Measurements from ENCODE around the gene PTCSC3. TPM values are rescaled to one million over a fixed set of nuclear protein-coding genes. Genes with fewer than 3 reads are reported as not detected.
"Not testable (repeated sequence)": the region's sequence is repeated elsewhere in the genome, so short reads cannot be mapped to it uniquely, and the experiment has no call there.

Gene PTCSC3
- total RNA-seq, 1 donor: not detected

DNA sequence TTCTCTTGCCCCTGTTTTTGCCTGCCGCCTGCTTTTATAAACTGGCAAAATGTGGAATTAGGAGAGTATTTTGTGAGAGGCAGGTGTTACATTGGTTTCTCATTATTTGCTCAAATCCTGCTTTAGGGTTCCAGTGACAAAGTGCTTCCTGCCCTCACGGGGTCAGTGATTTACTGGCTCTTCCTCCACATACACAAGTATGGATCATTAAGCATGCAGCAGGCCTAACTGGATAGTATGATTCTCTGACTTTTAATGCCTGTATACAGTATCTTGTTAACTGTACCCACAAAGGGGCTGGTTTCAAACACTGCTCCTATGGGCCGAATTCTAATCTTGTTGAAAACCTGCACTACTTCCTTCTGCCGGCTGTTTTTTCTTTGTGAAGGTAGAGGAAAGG, 63.2 kb downstream of the PTCSC3 start:
- no peak for DNase-seq (ENCODE audit: low read depth)
- TF ChIP-seq, protein P1, sequence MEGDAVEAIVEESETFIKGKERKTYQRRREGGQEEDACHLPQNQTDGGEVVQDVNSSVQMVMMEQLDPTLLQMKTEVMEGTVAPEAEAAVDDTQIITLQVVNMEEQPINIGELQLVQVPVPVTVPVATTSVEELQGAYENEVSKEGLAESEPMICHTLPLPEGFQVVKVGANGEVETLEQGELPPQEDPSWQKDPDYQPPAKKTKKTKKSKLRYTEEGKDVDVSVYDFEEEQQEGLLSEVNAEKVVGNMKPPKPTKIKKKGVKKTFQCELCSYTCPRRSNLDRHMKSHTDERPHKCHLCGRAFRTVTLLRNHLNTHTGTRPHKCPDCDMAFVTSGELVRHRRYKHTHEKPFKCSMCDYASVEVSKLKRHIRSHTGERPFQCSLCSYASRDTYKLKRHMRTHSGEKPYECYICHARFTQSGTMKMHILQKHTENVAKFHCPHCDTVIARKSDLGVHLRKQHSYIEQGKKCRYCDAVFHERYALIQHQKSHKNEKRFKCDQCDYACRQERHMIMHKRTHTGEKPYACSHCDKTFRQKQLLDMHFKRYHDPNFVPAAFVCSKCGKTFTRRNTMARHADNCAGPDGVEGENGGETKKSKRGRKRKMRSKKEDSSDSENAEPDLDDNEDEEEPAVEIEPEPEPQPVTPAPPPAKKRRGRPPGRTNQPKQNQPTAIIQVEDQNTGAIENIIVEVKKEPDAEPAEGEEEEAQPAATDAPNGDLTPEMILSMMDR (IDR thresholded peaks at IDR 0.05; ENCODE audit: insufficient read depth, low read depth, low read length): no peak
- H3K4me3 ChIP-seq (ENCODE audit: low read depth, low read length): no peak overlapping the region

DNA sequence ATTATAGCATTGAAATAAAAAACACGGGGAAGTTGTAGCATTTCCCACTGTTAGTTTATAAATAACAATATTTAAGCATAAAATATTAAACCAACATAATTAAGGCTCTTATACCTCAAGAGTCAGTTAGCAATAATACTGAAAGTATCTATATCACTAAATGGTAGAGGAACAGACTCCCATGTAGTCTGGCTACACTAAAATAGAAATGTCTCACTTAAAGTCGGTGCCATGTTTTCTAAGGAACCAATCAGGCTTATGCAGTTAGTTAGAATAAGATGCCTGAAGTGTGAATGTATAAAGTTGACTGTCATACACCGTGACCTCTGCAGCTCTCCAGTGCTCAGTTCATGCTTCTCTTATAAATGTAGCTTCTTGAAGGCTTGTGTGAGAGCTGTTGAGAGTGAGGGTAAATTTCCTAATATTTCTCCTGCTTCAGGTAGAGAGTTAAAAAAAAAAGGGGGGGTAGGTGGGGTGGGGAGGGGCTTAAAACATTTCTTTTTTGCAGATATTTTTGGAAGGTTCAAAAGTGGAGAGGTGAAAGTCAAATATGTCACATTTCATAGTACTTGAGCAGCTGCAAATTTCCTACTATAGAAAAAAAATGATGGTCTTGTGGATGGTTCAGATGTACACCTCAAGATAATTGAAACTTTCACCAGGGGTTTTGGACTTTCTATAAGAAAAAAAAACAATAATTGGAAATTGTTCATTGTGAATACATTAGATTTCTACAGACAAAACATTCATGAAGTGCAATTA, 64.5 kb downstream of the PTCSC3 start:
- no peak for DNase-seq (ENCODE audit: low read depth)
- no peak overlapping the region for H3K4me3 ChIP-seq (ENCODE audit: low read depth, low read length)
- TF ChIP-seq, protein P1 (IDR thresholded peaks at IDR 0.05; ENCODE audit: insufficient read depth, low read depth, low read length): no peak

DNA sequence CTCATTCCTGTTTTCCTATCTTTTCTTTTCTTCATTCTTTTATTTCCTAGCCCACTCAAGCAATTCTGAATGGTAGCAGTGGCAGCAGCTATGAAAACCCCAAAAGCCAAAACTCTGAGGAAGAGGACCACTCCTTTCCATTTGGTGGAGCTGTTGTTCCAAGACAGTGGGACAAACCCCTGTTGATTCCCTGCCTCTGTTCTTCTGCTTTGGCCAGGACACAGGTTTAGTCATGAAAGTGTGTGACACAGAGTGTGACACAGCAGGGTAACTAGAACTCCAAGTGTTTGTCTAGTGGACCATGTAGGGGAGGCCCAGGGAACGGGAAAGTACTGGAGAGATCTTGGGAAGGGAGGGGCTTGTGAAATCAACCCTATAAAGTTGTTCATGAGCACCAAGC, 71.1 kb downstream of the PTCSC3 start:
- TF ChIP-seq, protein P1 (IDR thresholded peaks at IDR 0.05; ENCODE audit: insufficient read depth, low read depth, low read length): no peak
- DNase-seq (ENCODE audit: low read depth): no peak

DNA sequence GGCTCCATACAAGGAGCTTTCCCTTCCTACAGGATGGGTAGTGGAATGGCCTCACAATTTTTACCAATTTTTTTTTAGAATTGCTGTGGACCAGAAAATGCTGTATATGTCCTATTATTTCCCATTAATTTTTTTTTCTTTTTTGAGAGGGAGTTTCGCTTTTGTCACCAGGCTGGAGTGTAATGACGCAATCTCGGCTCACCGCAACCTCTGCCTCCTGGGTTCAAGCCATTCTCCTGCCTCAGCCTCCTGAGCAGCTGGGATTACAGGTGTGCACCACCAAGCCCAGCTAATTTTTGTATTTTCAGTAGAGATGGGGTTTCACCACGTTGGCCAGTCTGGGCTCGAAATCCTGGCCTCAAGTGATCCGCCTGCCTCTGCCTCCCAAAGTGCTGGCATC, 72.3 kb downstream of the PTCSC3 start:
- H3K4me3 ChIP-seq (ENCODE audit: low read depth, low read length); DNase-seq (ENCODE audit: low read depth): not testable (repeated sequence)

More for the DNA sequence above, 71.1 kb downstream of the PTCSC3 start:
- no peak overlapping the region for H3K4me3 ChIP-seq (ENCODE audit: low read depth, low read length)

DNA sequence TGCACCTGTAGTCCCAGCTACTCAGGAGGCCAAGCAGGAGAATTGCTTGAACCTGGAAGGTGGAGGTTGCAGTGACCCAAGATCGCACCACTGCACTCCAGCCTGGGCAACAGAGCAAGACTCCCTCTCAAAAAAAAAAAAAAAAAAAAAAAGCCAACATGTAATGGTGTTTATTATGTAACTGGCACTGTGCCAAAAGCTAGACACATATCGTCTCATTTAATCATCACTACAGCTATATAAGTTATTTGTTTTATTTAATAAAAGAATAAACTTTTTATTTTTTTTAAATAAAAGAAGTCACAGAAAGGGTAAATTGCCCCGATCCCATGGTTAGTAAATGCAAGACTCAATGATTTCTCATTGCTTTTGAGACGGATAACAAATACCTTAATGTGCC, 76.9 kb downstream of the PTCSC3 start:
- H3K4me3 ChIP-seq (ENCODE audit: low read depth, low read length): no peak overlapping the region
- no peak for DNase-seq (ENCODE audit: low read depth)
- TF ChIP-seq, protein P1 (IDR thresholded peaks at IDR 0.05; ENCODE audit: insufficient read depth, low read depth, low read length): no peak

DNA sequence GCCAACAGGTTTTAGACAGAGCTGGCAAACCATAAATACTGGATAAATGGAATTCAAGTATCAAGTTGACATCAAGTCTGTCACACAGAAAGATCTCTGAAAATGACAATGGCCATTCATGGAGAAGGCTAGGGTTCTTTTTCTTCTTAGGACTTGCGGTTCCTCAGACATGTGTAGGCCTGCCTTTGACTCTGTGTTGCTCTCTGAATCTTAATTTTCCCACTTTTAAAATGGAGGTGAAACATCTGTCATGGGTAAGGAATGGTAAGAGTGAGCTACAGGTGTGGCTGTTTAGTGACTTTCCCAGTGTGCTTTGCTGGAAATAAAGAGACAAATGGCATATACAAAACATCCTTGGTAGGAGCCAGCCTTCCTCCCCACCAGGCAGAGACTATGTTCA, 79.2 kb downstream of the PTCSC3 start:
- DNase-seq (ENCODE audit: low read depth): no peak
- TF ChIP-seq, protein P1 (IDR thresholded peaks at IDR 0.05; ENCODE audit: insufficient read depth, low read depth, low read length): no peak
- no peak overlapping the region for H3K4me3 ChIP-seq (ENCODE audit: low read depth, low read length)

DNA sequence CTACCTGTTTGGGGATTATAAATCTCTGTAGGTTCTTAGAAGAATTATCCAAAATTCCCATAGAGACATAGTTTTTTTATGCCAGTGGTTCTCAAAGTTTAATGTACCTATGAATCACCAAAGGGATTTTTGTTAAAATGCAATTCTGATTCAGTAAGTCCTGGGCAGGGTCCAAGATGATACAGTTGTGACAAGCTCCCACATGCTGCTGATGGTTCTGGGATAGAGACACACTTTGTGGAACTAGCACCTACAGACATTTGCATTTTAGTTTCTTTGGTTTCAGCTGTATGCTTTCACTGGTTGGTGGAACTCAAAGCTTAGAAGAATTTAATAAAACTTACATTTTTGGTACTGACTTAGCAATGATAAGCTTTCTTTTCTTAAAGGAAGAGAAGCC, 80.4 kb downstream of the PTCSC3 start:
- no peak for DNase-seq (ENCODE audit: low read depth)
- H3K4me3 ChIP-seq (ENCODE audit: low read depth, low read length): no peak overlapping the region
- TF ChIP-seq, protein P1 (IDR thresholded peaks at IDR 0.05; ENCODE audit: insufficient read depth, low read depth, low read length): no peak

Measured in fibroblast of villous mesenchyme (primary cell).